ENCODE results near the gene GPR63. TPM values are rescaled to one million over a fixed set of nuclear protein-coding genes. Genes with fewer than 3 reads are reported as not detected.

Gene GPR63
- total RNA-seq, 1 experiment from 2014 or later, result 2.7 TPM

DNA sequence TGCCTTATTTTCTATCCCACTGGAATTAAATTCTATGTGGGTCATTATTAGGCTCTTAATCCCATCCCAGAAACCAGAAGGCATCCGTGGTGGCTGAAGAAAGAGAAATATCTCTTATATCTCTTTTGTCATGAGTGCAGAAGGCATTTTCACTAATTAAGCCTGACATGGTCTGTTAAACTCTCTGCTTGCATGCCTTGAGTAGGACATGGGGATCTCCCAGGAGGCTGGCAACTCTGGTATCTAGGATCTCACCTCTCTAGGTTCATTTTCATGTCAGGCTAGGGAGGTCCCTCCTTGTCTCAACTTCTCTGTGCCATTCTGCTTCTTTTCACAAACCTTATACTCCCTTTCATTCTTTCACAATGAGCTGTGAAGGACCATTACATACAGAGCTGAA, 25.3 kb upstream of the GPR63 start:
- Mint-ChIP-seq H3K4me3 (ENCODE audit: low read depth, unreplicated experiment) (no peak overlapping the region), H3K27ac (ENCODE audit: unreplicated experiment) (no peak overlapping the region), H3K36me3 (ENCODE audit: insufficient read depth, unreplicated experiment) (no peaks in the 10 kb centered on the region), H3K4me1 (ENCODE audit: low read depth, unreplicated experiment) (no peaks in the 10 kb centered on the region), H3K27me3 (ENCODE audit: unreplicated experiment) (peaks cover 14% of the 10 kb centered on the region), H3K9me3 (ENCODE audit: low read depth, unreplicated experiment) (peaks cover 3% of the 10 kb centered on the region)
- no TSS peak for BruUV-seq (replicated peaks)
- CTCF ChIA-PET, result no interaction called here
- TF ChIP-seq, protein P1, sequence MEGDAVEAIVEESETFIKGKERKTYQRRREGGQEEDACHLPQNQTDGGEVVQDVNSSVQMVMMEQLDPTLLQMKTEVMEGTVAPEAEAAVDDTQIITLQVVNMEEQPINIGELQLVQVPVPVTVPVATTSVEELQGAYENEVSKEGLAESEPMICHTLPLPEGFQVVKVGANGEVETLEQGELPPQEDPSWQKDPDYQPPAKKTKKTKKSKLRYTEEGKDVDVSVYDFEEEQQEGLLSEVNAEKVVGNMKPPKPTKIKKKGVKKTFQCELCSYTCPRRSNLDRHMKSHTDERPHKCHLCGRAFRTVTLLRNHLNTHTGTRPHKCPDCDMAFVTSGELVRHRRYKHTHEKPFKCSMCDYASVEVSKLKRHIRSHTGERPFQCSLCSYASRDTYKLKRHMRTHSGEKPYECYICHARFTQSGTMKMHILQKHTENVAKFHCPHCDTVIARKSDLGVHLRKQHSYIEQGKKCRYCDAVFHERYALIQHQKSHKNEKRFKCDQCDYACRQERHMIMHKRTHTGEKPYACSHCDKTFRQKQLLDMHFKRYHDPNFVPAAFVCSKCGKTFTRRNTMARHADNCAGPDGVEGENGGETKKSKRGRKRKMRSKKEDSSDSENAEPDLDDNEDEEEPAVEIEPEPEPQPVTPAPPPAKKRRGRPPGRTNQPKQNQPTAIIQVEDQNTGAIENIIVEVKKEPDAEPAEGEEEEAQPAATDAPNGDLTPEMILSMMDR (IDR thresholded peaks at IDR 0.05; ENCODE audit: unreplicated experiment), result no peak
- no peak for DNase-seq
- intact Hi-C loops (cut with micrococcal nuclease; ENCODE audit: unreplicated experiment), result no loop called here

DNA sequence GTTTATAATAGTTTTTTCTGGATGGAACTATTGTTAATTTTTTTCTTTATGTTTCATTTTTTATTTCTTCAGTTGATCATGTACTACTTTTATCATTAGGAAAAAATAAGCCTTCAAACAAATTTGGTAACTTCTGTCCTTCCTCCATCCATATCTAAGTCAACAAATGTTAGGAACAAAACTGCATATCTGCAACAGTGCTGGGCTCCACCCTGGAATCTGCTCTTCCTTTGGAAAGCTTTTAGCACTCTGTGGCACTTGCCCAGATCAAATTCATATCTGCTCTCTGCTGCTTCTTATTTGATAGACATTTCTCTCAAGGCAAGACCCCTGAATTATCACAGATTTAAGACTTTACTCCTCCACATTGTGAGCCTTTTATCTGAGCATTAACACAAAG, 24.3 kb upstream of the GPR63 start:
- intact Hi-C loops (cut with micrococcal nuclease; ENCODE audit: unreplicated experiment), result no loop called here
- Mint-ChIP-seq H3K27me3 (ENCODE audit: unreplicated experiment) (peaks cover 14% of the 10 kb centered on the region), H3K4me3 (ENCODE audit: low read depth, unreplicated experiment) (no peak overlapping the region), H3K36me3 (ENCODE audit: insufficient read depth, unreplicated experiment) (no peaks in the 10 kb centered on the region), H3K4me1 (ENCODE audit: low read depth, unreplicated experiment) (no peaks in the 10 kb centered on the region), H3K27ac (ENCODE audit: unreplicated experiment) (no peak overlapping the region), H3K9me3 (ENCODE audit: low read depth, unreplicated experiment) (peaks cover 3% of the 10 kb centered on the region)
- no peak for DNase-seq
- BruUV-seq (replicated peaks), result no TSS peak
- TF ChIP-seq, protein P1 (IDR thresholded peaks at IDR 0.05; ENCODE audit: unreplicated experiment), result no peak
- CTCF ChIA-PET, result no interaction called here

DNA sequence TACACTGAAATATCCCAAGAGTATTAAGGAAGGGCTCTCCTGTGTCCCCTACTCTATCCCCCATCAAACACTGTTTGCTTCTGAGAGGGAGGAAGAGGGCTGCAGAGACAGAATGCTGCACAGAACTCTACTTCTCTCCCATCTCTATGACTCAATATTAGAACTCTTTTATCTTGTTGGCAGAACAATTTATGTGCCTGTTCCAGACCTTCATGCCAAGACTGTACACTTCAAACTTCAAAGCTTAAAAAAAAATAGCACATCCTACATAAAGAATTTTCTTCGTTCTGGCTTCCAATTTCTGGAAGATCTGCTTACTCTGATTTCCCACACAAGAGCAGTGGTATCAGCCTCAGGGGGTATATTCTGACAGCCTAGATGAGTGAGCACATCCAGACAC, 19.6 kb upstream of the GPR63 start:
- no peaks in the 10 kb centered on the region for H3K36me3 Mint-ChIP-seq (ENCODE audit: insufficient read depth, unreplicated experiment)
- no peak overlapping the region for H3K27ac Mint-ChIP-seq (ENCODE audit: unreplicated experiment)
- peaks cover 5% of the 10 kb centered on the region for H3K9me3 Mint-ChIP-seq (ENCODE audit: low read depth, unreplicated experiment)
- CTCF ChIA-PET, result no interaction called here
- H3K27me3 Mint-ChIP-seq (ENCODE audit: unreplicated experiment), result peaks cover 14% of the 10 kb centered on the region
- TF ChIP-seq, protein P1 (IDR thresholded peaks at IDR 0.05; ENCODE audit: unreplicated experiment), result no peak
- DNase-seq, result no peak
- no TSS peak for BruUV-seq (replicated peaks)
- no peaks in the 10 kb centered on the region for H3K4me1 Mint-ChIP-seq (ENCODE audit: low read depth, unreplicated experiment)
- intact Hi-C loops (cut with micrococcal nuclease; ENCODE audit: unreplicated experiment), result no loop called here
- no peak overlapping the region for H3K4me3 Mint-ChIP-seq (ENCODE audit: low read depth, unreplicated experiment)

DNA sequence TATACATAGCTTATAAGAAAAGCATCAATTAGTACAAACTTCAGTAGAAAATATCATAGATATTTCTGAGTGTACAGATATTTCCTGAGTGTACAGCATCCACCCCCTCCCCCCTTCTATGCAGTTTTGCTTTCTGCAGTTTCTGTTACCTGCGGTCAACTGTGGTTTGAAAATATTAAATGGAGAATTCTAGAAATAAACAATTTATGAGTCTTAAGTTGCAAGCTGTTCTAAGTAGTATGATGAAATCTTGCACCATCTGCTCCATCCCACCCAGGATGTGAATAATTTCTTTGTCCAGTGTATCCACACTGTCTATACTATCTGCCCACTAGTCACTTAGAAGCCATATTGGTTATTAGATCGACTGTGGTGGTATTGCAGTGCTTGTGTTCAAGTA, 15.8 kb upstream of the GPR63 start:
- intact Hi-C loops (cut with micrococcal nuclease; ENCODE audit: unreplicated experiment), result no loop called here
- H3K4me3 Mint-ChIP-seq (ENCODE audit: low read depth, unreplicated experiment), result no peak overlapping the region
- no peaks in the 10 kb centered on the region for H3K4me1 Mint-ChIP-seq (ENCODE audit: low read depth, unreplicated experiment)
- no peak for DNase-seq
- H3K27ac Mint-ChIP-seq (ENCODE audit: unreplicated experiment), result no peak overlapping the region
- BruUV-seq (replicated peaks), result no TSS peak
- H3K9me3 Mint-ChIP-seq (ENCODE audit: low read depth, unreplicated experiment), result peaks cover 3% of the 10 kb centered on the region
- no peaks in the 10 kb centered on the region for H3K36me3 Mint-ChIP-seq (ENCODE audit: insufficient read depth, unreplicated experiment)
- TF ChIP-seq, protein P1 (IDR thresholded peaks at IDR 0.05; ENCODE audit: unreplicated experiment), result no peak
- CTCF ChIA-PET, result no interaction called here
- no peaks in the 10 kb centered on the region for H3K27me3 Mint-ChIP-seq (ENCODE audit: unreplicated experiment)

DNA sequence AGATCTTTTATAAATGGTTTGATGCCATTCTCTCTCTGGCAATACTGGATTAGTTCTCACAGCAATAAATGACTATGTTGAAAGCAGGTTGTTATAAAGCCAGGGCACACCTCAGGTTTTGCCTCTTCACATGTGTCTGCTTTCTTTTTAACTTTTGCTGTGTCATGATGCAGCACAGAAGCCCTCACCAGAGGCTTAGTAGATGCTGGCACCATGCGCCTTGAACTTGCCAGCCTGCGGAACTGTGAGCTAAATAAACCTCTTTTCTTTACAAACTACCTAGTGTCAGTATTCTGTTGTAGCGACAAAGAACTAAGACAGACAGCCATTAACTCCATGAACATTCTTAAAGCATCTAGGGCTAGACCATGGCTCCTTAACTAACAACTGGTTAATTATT, 15.3 kb upstream of the GPR63 start:
- no peak for DNase-seq
- H3K4me1 Mint-ChIP-seq (ENCODE audit: low read depth, unreplicated experiment), result no peaks in the 10 kb centered on the region
- TF ChIP-seq, protein P1 (IDR thresholded peaks at IDR 0.05; ENCODE audit: unreplicated experiment), result no peak
- no peaks in the 10 kb centered on the region for H3K27me3 Mint-ChIP-seq (ENCODE audit: unreplicated experiment)
- BruUV-seq (replicated peaks), result no TSS peak
- H3K27ac Mint-ChIP-seq (ENCODE audit: unreplicated experiment), result no peak overlapping the region
- intact Hi-C loops (cut with micrococcal nuclease; ENCODE audit: unreplicated experiment), result no loop called here
- no peak overlapping the region for H3K4me3 Mint-ChIP-seq (ENCODE audit: low read depth, unreplicated experiment)
- H3K36me3 Mint-ChIP-seq (ENCODE audit: insufficient read depth, unreplicated experiment), result no peaks in the 10 kb centered on the region
- CTCF ChIA-PET, result no interaction called here
- peaks cover 3% of the 10 kb centered on the region for H3K9me3 Mint-ChIP-seq (ENCODE audit: low read depth, unreplicated experiment)

Data from Calu3 (cell line).